Measurements from ENCODE around the gene NAV3. TPM values are rescaled to one million over a fixed set of nuclear protein-coding genes. Genes with fewer than 3 reads are reported as not detected.

NAV3 gene
- total RNA-seq, 1 experiment from 2014 or later: 3.4 TPM

DNA sequence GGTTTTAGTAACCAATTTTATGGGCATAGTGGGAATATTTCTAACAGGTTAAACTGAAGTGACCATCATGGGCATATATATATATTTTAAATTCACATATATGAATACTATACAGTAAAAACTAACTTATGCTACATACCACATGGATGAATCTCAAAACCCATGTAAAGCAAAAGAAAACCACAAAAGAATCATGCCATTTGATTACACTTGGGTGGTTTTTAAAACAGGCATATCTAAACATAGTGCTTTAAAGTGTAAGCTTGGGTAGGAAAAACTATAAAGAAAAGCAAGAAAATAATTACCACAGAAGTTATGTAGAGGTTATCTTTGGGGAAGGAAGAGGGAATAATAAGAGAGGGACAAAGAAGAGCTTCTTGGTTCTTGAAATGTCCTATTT, 326.1 kb downstream of the NAV3 start:
- Histone ChIP-seq H3K27me3 (ENCODE audit: low read length) (no peaks in the 10 kb centered on the region), H3K4me3 (ENCODE audit: low read length) (no peak overlapping the region), H3K9me2 (replicated peaks; ENCODE audit: insufficient read depth, low read length) (no peaks in the 10 kb centered on the region), H3K27ac (ENCODE audit: low read length) (no peak overlapping the region), H3K4me1 (ENCODE audit: low read length) (no peaks in the 10 kb centered on the region), H3K79me2 (ENCODE audit: low read length) (no peaks in the 10 kb centered on the region), H3K36me3 (ENCODE audit: insufficient read depth, low read length) (no peaks in the 10 kb centered on the region), H2AFZ (ENCODE audit: low read length) (no peak overlapping the region), H3K9me3 (ENCODE audit: low read length) (no peaks in the 10 kb centered on the region), H3K9ac (ENCODE audit: low read length) (no peak overlapping the region), H4K20me1 (ENCODE audit: insufficient read depth, low read depth, low read length) (no peaks in the 10 kb centered on the region), H3K4me2 (ENCODE audit: low read depth, low read length, poor library complexity, severe bottlenecking) (no peak overlapping the region)
- DNase-seq: no peak

DNA sequence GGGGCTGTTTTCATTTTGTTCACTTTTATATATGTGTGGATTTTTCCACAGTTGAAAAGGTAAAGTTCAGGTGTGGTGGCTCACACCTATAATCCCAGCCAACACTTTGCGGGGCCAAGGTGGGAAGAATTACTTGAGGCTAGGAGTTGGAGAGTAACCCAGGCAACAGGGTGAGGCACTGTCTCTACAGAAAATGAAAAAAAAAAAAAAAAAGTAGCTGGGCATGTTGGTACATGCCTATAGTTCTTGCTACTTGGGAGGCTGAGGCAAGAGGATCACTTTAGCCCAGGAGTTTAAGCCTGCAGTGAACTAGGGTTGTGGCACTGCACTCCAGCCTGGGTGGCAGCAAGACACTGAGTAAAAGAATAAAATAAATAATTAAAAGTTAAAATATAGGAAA, 326.5 kb downstream of the NAV3 start:
- H3K27ac ChIP-seq (ENCODE audit: low read length): no peak overlapping the region
- H2AFZ ChIP-seq (ENCODE audit: low read length): no peak overlapping the region
- H3K4me1 ChIP-seq (ENCODE audit: low read length): no peaks in the 10 kb centered on the region
- no peaks in the 10 kb centered on the region for H3K9me2 ChIP-seq (replicated peaks; ENCODE audit: insufficient read depth, low read length)
- H4K20me1 ChIP-seq (ENCODE audit: insufficient read depth, low read depth, low read length): no peaks in the 10 kb centered on the region
- no peaks in the 10 kb centered on the region for H3K9me3 ChIP-seq (ENCODE audit: low read length)
- H3K27me3 ChIP-seq (ENCODE audit: low read length): no peaks in the 10 kb centered on the region
- H3K4me2 ChIP-seq (ENCODE audit: low read depth, low read length, poor library complexity, severe bottlenecking): no peak overlapping the region
- no peak for DNase-seq
- no peaks in the 10 kb centered on the region for H3K36me3 ChIP-seq (ENCODE audit: insufficient read depth, low read length)
- no peak overlapping the region for H3K4me3 ChIP-seq (ENCODE audit: low read length)
- no peaks in the 10 kb centered on the region for H3K79me2 ChIP-seq (ENCODE audit: low read length)
- no peak overlapping the region for H3K9ac ChIP-seq (ENCODE audit: low read length)

DNA sequence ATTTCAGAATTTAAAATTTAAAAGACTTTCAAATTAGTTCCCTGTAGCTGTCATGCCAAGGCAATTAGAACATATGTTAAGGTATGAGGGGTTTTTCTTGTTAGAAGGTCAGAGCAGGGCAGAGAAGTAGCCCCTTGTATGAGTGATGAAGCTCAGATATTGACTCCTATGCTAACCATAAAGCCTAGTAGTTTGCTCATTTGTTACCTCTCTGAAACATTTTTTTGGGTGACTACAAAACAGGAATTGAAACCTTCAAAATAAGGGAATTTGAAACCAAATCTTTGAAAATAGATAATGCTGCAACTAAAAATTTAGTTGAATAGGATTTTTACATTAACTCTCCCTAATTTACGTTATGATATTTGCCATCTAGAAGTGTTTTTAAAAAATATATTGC, 333.5 kb downstream of the NAV3 start:
- Histone ChIP-seq H3K9me2 (replicated peaks; ENCODE audit: insufficient read depth, low read length) (0 out of 2 replicates have a peak, but pooled peaks cover 2% of the 10 kb centered on the region), H3K27me3 (ENCODE audit: low read length) (no peaks in the 10 kb centered on the region), H3K4me1 (ENCODE audit: low read length) (peaks cover 5% of the 10 kb centered on the region; the same call in 1 of the 2 replicates), H3K79me2 (ENCODE audit: low read length) (no peaks in the 10 kb centered on the region), H3K9me3 (ENCODE audit: low read length) (no peaks in the 10 kb centered on the region), H3K4me2 (ENCODE audit: low read depth, low read length, poor library complexity, severe bottlenecking) (no peak overlapping the region), H3K4me3 (ENCODE audit: low read length) (no peak overlapping the region), H3K9ac (ENCODE audit: low read length) (no peak overlapping the region), H4K20me1 (ENCODE audit: insufficient read depth, low read depth, low read length) (no peaks in the 10 kb centered on the region), H3K27ac (ENCODE audit: low read length) (no peak overlapping the region), H2AFZ (ENCODE audit: low read length) (no peak overlapping the region), H3K36me3 (ENCODE audit: insufficient read depth, low read length) (no peaks in the 10 kb centered on the region)
- DNase-seq: no peak

DNA sequence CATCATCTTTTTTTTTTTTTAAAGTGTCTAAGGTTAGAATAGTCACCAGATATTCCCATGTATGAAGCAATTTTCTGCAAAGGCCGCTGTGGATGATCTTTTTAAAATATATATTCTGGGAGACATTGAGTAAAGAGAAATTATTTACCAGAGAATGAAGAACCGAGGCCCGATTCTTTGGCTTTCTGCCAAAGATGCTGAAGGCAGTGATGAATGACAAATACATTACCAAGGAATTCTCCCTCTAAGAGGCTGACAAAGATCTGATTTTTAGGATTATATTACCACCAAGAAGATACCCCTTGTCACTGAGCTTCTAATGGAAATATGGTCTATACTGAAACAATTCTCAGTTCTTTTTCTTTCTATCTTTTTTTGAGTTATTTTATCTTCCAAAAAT, 336.8 kb downstream of the NAV3 start:
- Histone ChIP-seq H3K36me3 (ENCODE audit: insufficient read depth, low read length) (no peaks in the 10 kb centered on the region), H3K79me2 (ENCODE audit: low read length) (no peaks in the 10 kb centered on the region)

DNA sequence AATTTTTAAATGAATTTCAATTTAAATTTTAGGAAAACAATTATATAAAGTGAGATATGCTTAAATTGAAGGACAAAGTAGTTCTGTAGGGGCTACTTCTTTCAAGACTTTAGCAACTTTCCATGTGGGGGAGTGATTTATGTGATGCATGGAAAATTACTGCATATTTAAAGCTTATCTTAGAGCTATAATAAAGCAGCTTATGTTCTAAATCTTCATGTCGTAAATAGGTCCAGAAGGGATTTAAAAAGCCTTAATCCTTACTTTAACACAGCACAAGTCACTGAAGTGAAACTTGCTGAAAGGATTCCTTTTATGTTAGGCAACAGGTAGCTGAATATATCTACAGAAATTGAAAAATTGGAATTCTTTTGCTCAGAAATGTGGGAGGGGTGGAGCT, 340.4 kb downstream of the NAV3 start:
- Histone ChIP-seq H2AFZ (ENCODE audit: low read length) (no peak overlapping the region), H3K9me2 (replicated peaks; ENCODE audit: insufficient read depth, low read length) (no peaks in the 10 kb centered on the region), H3K9ac (ENCODE audit: low read length) (no peak overlapping the region), H3K4me1 (ENCODE audit: low read length) (no peaks in the 10 kb centered on the region), H3K4me3 (ENCODE audit: low read length) (no peak overlapping the region), H3K4me2 (ENCODE audit: low read depth, low read length, poor library complexity, severe bottlenecking) (no peak overlapping the region), H4K20me1 (ENCODE audit: insufficient read depth, low read depth, low read length) (no peaks in the 10 kb centered on the region), H3K9me3 (ENCODE audit: low read length) (no peaks in the 10 kb centered on the region), H3K27me3 (ENCODE audit: low read length) (no peaks in the 10 kb centered on the region), H3K36me3 (ENCODE audit: insufficient read depth, low read length) (no peaks in the 10 kb centered on the region), H3K27ac (ENCODE audit: low read length) (no peak overlapping the region), H3K79me2 (ENCODE audit: low read length) (no peaks in the 10 kb centered on the region)
- DNase-seq: no peak

More for the DNA sequence above, 336.8 kb downstream of the NAV3 start:
- Histone ChIP-seq H3K27me3 (ENCODE audit: low read length) (no peaks in the 10 kb centered on the region), H3K9me3 (ENCODE audit: low read length) (no peaks in the 10 kb centered on the region), H3K9ac (ENCODE audit: low read length) (no peak overlapping the region), H4K20me1 (ENCODE audit: insufficient read depth, low read depth, low read length) (no peaks in the 10 kb centered on the region), H3K9me2 (replicated peaks; ENCODE audit: insufficient read depth, low read length) (0 out of 2 replicates have a peak, but pooled peaks cover 2% of the 10 kb centered on the region), H3K4me1 (ENCODE audit: low read length) (peaks cover 5% of the 10 kb centered on the region; the same call in 1 of the 2 replicates), H3K4me2 (ENCODE audit: low read depth, low read length, poor library complexity, severe bottlenecking) (no peak overlapping the region), H3K4me3 (ENCODE audit: low read length) (no peak overlapping the region), H3K27ac (ENCODE audit: low read length) (no peak overlapping the region), H2AFZ (ENCODE audit: low read length) (no peak overlapping the region)
- DNase-seq: no peak

DNA sequence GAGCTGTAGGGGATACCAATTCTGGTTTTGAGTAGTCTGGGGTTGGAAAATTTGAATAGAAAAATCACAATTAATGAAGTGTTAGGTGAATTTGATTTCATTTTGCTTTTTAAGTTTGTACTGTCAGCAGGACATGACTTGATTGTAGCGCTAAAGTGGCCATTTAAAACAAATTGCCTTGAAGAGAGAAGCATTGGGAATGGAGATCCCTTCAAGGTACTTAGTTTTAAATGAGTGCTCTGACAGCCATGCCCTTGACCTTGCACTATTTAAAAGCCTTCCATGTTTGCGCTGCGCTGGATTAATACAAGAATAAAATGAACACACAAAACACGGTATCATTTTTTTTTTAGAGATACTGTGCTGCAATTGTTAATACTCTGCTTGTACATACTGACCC, 345.9 kb downstream of the NAV3 start:
- H2AFZ ChIP-seq (ENCODE audit: low read length): no peak overlapping the region
- no peaks in the 10 kb centered on the region for H3K36me3 ChIP-seq (ENCODE audit: insufficient read depth, low read length)
- no peaks in the 10 kb centered on the region for H4K20me1 ChIP-seq (ENCODE audit: insufficient read depth, low read depth, low read length)

DNA sequence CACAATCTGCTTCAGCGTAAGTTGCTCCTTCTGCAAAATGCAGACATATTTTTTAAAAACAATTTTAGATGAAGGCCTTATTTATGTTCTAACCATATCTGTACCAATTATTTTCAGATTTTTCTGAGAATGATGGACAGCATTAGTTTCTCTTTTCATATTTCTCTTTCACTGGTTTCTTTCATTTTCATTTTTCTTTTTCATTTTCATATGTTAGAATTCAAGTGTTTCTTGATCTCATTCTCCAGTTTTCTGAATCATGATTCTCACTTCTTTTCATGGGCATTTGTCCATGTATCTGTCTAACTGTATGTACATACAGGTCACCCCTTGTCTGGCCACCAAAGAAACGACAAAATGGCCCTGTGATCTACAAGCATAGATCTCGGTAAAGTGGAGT, 346.6 kb downstream of the NAV3 start:
- H3K27ac ChIP-seq (ENCODE audit: low read length): no peak overlapping the region
- no peaks in the 10 kb centered on the region for H4K20me1 ChIP-seq (ENCODE audit: insufficient read depth, low read depth, low read length)
- no peaks in the 10 kb centered on the region for H3K36me3 ChIP-seq (ENCODE audit: insufficient read depth, low read length)
- no peak overlapping the region for H3K4me3 ChIP-seq (ENCODE audit: low read length)
- no peak overlapping the region for H3K9ac ChIP-seq (ENCODE audit: low read length)
- H3K79me2 ChIP-seq (ENCODE audit: low read length): no peaks in the 10 kb centered on the region
- H3K27me3 ChIP-seq (ENCODE audit: low read length): no peaks in the 10 kb centered on the region
- H3K4me2 ChIP-seq (ENCODE audit: low read depth, low read length, poor library complexity, severe bottlenecking): no peak overlapping the region
- no peaks in the 10 kb centered on the region for H3K9me3 ChIP-seq (ENCODE audit: low read length)
- no peak for DNase-seq
- no peaks in the 10 kb centered on the region for H3K4me1 ChIP-seq (ENCODE audit: low read length)
- H2AFZ ChIP-seq (ENCODE audit: low read length): no peak overlapping the region
- no peaks in the 10 kb centered on the region for H3K9me2 ChIP-seq (replicated peaks; ENCODE audit: insufficient read depth, low read length)

More for the DNA sequence above, 345.9 kb downstream of the NAV3 start:
- no peak for DNase-seq
- Histone ChIP-seq H3K4me1 (ENCODE audit: low read length) (no peaks in the 10 kb centered on the region), H3K27ac (ENCODE audit: low read length) (no peak overlapping the region), H3K79me2 (ENCODE audit: low read length) (no peaks in the 10 kb centered on the region), H3K27me3 (ENCODE audit: low read length) (no peaks in the 10 kb centered on the region), H3K9me3 (ENCODE audit: low read length) (no peaks in the 10 kb centered on the region), H3K9ac (ENCODE audit: low read length) (no peak overlapping the region), H3K4me3 (ENCODE audit: low read length) (no peak overlapping the region), H3K9me2 (replicated peaks; ENCODE audit: insufficient read depth, low read length) (no peaks in the 10 kb centered on the region), H3K4me2 (ENCODE audit: low read depth, low read length, poor library complexity, severe bottlenecking) (no peak overlapping the region)

DNA sequence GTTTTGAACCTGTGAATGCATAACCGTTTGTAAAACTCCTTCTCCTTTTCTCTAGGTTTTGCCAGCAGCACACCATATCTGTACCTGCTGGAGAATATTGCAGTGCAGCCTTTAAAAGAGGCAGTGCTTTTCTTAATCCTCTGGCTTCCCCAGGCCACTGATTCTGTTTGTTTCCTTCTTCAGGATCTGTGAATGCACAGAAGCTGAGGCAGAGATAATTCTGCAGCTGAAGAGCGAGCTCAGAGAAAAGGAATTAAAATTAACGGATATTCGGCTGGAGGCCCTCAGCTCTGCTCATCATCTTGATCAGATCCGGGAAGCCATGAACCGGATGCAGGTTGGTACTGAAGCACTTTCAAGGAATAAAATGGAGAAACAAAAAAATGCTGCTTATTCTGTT, 348.7 kb downstream of the NAV3 start:
- Histone ChIP-seq H2AFZ (ENCODE audit: low read length) (no peak overlapping the region), H3K27me3 (ENCODE audit: low read length) (no peaks in the 10 kb centered on the region), H3K9me2 (replicated peaks; ENCODE audit: insufficient read depth, low read length) (no peaks in the 10 kb centered on the region), H3K27ac (ENCODE audit: low read length) (no peak overlapping the region), H3K9ac (ENCODE audit: low read length) (no peak overlapping the region), H3K79me2 (ENCODE audit: low read length) (no peaks in the 10 kb centered on the region), H4K20me1 (ENCODE audit: insufficient read depth, low read depth, low read length) (no peaks in the 10 kb centered on the region), H3K4me1 (ENCODE audit: low read length) (no peaks in the 10 kb centered on the region), H3K36me3 (ENCODE audit: insufficient read depth, low read length) (no peaks in the 10 kb centered on the region), H3K4me2 (ENCODE audit: low read depth, low read length, poor library complexity, severe bottlenecking) (no peak overlapping the region), H3K4me3 (ENCODE audit: low read length) (no peak overlapping the region), H3K9me3 (ENCODE audit: low read length) (no peaks in the 10 kb centered on the region)
- no peak for DNase-seq
